Caco-2 (cell line): ENCODE data around the gene RAB5B. TPM values are rescaled to one million over a fixed set of nuclear protein-coding genes. Genes with fewer than 3 reads are reported as not detected.

ENCODE experiments used
- BruUV-seq: library from RNA; stranded (reverse); fragments of 400-500 nt; replicated peaks from 2 replicates; lab custom pipeline; 2021; lab: Mats Ljungman, UMichigan
- CTCF ChIA-PET: fragments of 300-600 bp; sonication (Branson Sonifier 250); formaldehyde crosslinking; loops from one replicate; lab custom pipeline; 2022; ENCODE audit warnings: antibody characterized with exemption; lab: Charles Lee
- POLR2A ChIA-PET: fragments of 300-600 bp; sonication (Branson Sonifier 250); formaldehyde crosslinking; loops from one replicate; lab custom pipeline; 2022; ENCODE audit warnings: antibody characterized with exemption; lab: Charles Lee
- DNase-seq, 2 experiments: peaks; one replicate each; pipeline versions ENCODE4 v3.0.0 to v3.0.0-alpha.2; 2020 to 2022
- H3K27me3 ChIP-seq: replicated peaks from 2 replicates; pipeline ENCODE4 v1.6.0; 2011; ENCODE audit warnings: low read length; ENCODE audit not compliant: control insufficient read depth, insufficient read depth
- H3K36me3 ChIP-seq: 2 replicates; pipeline ENCODE4 v1.5.1; 2011; ENCODE audit warnings: low read length; ENCODE audit not compliant: control insufficient read depth, insufficient read depth
- H3K4me1 ChIP-seq: fragments of 250-450 bp; sonication (Bioruptor Pico); 2 replicates; pipeline ENCODE4 v1.5.1; 2020; ENCODE audit warnings: mild to moderate bottlenecking
- H3K4me3 ChIP-seq: 2 replicates; pipeline ENCODE4 v1.5.1; 2011; ENCODE audit warnings: low read depth, mild to moderate bottlenecking, control low read depth, low read length
- H3K9me3 ChIP-seq: fragments of 250-450 bp; sonication (Bioruptor Pico); 2 replicates; pipeline ENCODE4 v1.5.1; 2020; ENCODE audit warnings: mild to moderate bottlenecking, moderate library complexity
- H3K27ac Mint-ChIP-seq: one replicate; pipeline ENCODE4 v1.8.0; 2022; ENCODE audit warnings: mixed read lengths; ENCODE audit not compliant: unreplicated experiment
- H3K27me3 Mint-ChIP-seq: one replicate; pipeline ENCODE4 v1.8.0; 2022; ENCODE audit warnings: mixed read lengths; ENCODE audit not compliant: insufficient read depth, unreplicated experiment
- H3K36me3 Mint-ChIP-seq: one replicate; pipeline ENCODE4 v1.8.0; 2022; ENCODE audit warnings: mild to moderate bottlenecking, mixed read lengths; ENCODE audit not compliant: insufficient read depth, unreplicated experiment
- H3K4me1 Mint-ChIP-seq: one replicate; pipeline ENCODE4 v1.8.0; 2022; ENCODE audit warnings: low read depth, mixed read lengths; ENCODE audit not compliant: unreplicated experiment
- H3K4me3 Mint-ChIP-seq: one replicate; pipeline ENCODE4 v1.8.0; 2022; ENCODE audit warnings: mild to moderate bottlenecking, moderate library complexity, mixed read lengths; ENCODE audit not compliant: unreplicated experiment
- H3K9me3 Mint-ChIP-seq: one replicate; pipeline ENCODE4 v1.8.0; 2022; ENCODE audit warnings: mixed read lengths; ENCODE audit not compliant: unreplicated experiment
- CTCF ChIP-seq, 2 experiments: fragments of 200-600 bp in 1 of 2; IDR thresholded peaks; 1 replicate in 1 of 2; 2 replicates in 1 of 2; pipeline versions ENCODE4 v1.5.1 to v1.8.0; 2011 to 2022; ENCODE audit warnings: antibody characterized with exemption in 1 of 2, control low read depth in 1 of 2, inconsistent platforms in 1 of 2, low read depth in 1 of 2, low read length in 1 of 2, mild to moderate bottlenecking in 1 of 2, moderate library complexity in 1 of 2; ENCODE audit not compliant: insufficient read depth in 1 of 2, severe bottlenecking in 1 of 2, unreplicated experiment in 1 of 2
- intact Hi-C: fragments of 100-400 bp; cut with micrococcal nuclease; formaldehyde crosslinking; loops from one replicate; pipeline ENCODE4 v1.10.0; 2022; ENCODE audit not compliant: unreplicated experiment
- total RNA-seq: library from RNA; stranded (reverse); gene quantifications from 2 replicates; pipeline ENCODE4 v1.2.3, GENCODE V29; 2022

The RAB5B gene
- total RNA-seq, 1 experiment from 2014 or later = 107 TPM

- H3K4me3 ChIP-seq = no peak overlapping the region
- ChIA-PET CTCF (no interaction called here), POLR2A (interaction anchor here (0.5 kb wide), 1 partner anchor 45 kb away, joined by 3 read pairs; no protein-coding TSS in a partner anchor)
- peaks cover 3% of the 10 kb centered on the region for H3K36me3 ChIP-seq
- DNase-seq = no peak
- no peaks in the 10 kb centered on the region for H3K9me3 ChIP-seq
- no peaks in the 10 kb centered on the region for H3K27me3 ChIP-seq
- Mint-ChIP-seq H3K36me3 (peaks cover 81% of the 10 kb centered on the region), H3K27me3 (no peaks in the 10 kb centered on the region), H3K27ac (no peak overlapping the region), H3K9me3 (no peaks in the 10 kb centered on the region), H3K4me3 (no peak overlapping the region), H3K4me1 (peaks cover 7% of the 10 kb centered on the region)
- BruUV-seq = TSS peak; percentile 10
- H3K4me1 ChIP-seq = no peaks in the 10 kb centered on the region
- TF ChIP-seq CTCF (IDR thresholded peaks at IDR 0.05; ENCODE audit: insufficient read depth in 1 of 2, low read depth in 1 of 2, low read length in 1 of 2, severe bottlenecking in 1 of 2, unreplicated experiment in 1 of 2) = no peak
- intact Hi-C loops = no loop called here
Measured at GRCh38 chr12:55993230-55993853, 19.5 kb downstream of the RAB5B start.

GRCh38 chr12:55995366-55995765 lies 21.5 kb downstream of the RAB5B start:
- no TSS peak for BruUV-seq
- Mint-ChIP-seq H3K27ac (no peak overlapping the region), H3K4me3 (no peak overlapping the region), H3K4me1 (peaks cover 7% of the 10 kb centered on the region), H3K9me3 (no peaks in the 10 kb centered on the region), H3K36me3 (peaks cover 74% of the 10 kb centered on the region), H3K27me3 (no peaks in the 10 kb centered on the region)
- ChIA-PET CTCF (interaction anchor here (1.0 to 4.5 kb wide), 8 partner anchors 10 to 257 kb away, joined by 5 to 97 read pairs (median 6); partner anchors contain the start of genes PA2G4 and RAB5B), POLR2A (interaction anchor here (2.7 kb wide), 1 partner anchor 21 kb away, joined by 23 read pairs; the partner anchor contains the start of gene RAB5B)
- H3K36me3 ChIP-seq = no peaks in the 10 kb centered on the region; the same call in none of the 2 replicates
- no peaks in the 10 kb centered on the region for H3K27me3 ChIP-seq
- intact Hi-C loops = no loop called here
- no peak for DNase-seq
- no peaks in the 10 kb centered on the region for H3K4me1 ChIP-seq
- no peak for TF ChIP-seq CTCF (IDR thresholded peaks at IDR 0.05; ENCODE audit: insufficient read depth in 1 of 2, low read depth in 1 of 2, low read length in 1 of 2, severe bottlenecking in 1 of 2, unreplicated experiment in 1 of 2)
- H3K4me3 ChIP-seq = no peak overlapping the region
- H3K9me3 ChIP-seq = no peaks in the 10 kb centered on the region

- POLR2A ChIA-PET = interaction anchor here (0.5 to 2.7 kb wide), 9 partner anchors 11 to 1608 kb away, joined by 3 to 23 read pairs (median 8); partner anchors contain the start of genes PA2G4 and RAB5B
- Histone ChIP-seq H3K27me3 (no peaks in the 10 kb centered on the region), H3K36me3 (no peaks in the 10 kb centered on the region; the same call in none of the 2 replicates), H3K4me3 (peak overlapping the region; percentile 58), H3K4me1 (peaks cover 3% of the 10 kb centered on the region), H3K9me3 (no peaks in the 10 kb centered on the region)
- Mint-ChIP-seq H3K4me3 (peak overlapping the region; percentile 98), H3K27ac (peak overlapping the region; percentile 87), H3K4me1 (peaks cover 9% of the 10 kb centered on the region), H3K9me3 (no peaks in the 10 kb centered on the region), H3K27me3 (no peaks in the 10 kb centered on the region), H3K36me3 (peaks cover 74% of the 10 kb centered on the region)
- peak; percentile 47 to 66 for DNase-seq
- peak; percentile 75 to 76 for TF ChIP-seq CTCF (IDR thresholded peaks at IDR 0.05; ENCODE audit: insufficient read depth in 1 of 2, low read depth in 1 of 2, low read length in 1 of 2, severe bottlenecking in 1 of 2, unreplicated experiment in 1 of 2)
- intact Hi-C loops = loop anchor here (1.0 to 2.0 kb wide), 4 partner anchors 23 to 257 kb away; partner anchors contain the start of gene RPS26
- CTCF ChIA-PET = interaction anchor here (0.5 to 4.5 kb wide), 15 partner anchors 8 to 258 kb away, joined by 3 to 97 read pairs (median 6); partner anchors contain the start of genes PA2G4 and RAB5B
- TSS peak; percentile 42 for BruUV-seq
Measured at GRCh38 chr12:55996201-55996714, 22.4 kb downstream of the RAB5B start.
